Smooth muscle cell (in vitro differentiated cells): ENCODE measurements around the gene AK8. TPM values are rescaled to one million over a fixed set of nuclear protein-coding genes. Genes with fewer than 3 reads are reported as not detected.

Source experiments
- DNase-seq: peaks from one replicate; lab custom pipeline; 2025; ENCODE audit not compliant: unreplicated experiment; lab: John Stamatoyannopoulos, UW
- H2AFZ ChIP-seq: fragments of 200-600 bp; sonication (generic); 2 replicates; pipeline ENCODE4 v1.6.0; 2016; ENCODE audit warnings: antibody characterized with exemption, low read depth, mild to moderate bottlenecking
- H3F3A ChIP-seq: fragments of 200-600 bp; sonication (generic); 2 replicates; pipeline ENCODE4 v1.6.0; 2017; ENCODE audit warnings: antibody characterized with exemption, low read depth
- H3K27ac ChIP-seq: fragments of 200-600 bp; sonication (generic); 2 replicates; pipeline ENCODE4 v1.5.1; 2016; ENCODE audit warnings: low read depth, mild to moderate bottlenecking
- H3K27me3 ChIP-seq: fragments of 200-600 bp; sonication (generic); 2 replicates; pipeline ENCODE4 v1.6.1; 2016; ENCODE audit warnings: low read depth, mild to moderate bottlenecking
- H3K36me3 ChIP-seq: fragments of 200-600 bp; sonication (generic); 2 replicates; pipeline ENCODE4 v1.5.1; 2016; ENCODE audit warnings: low read depth
- H3K4me1 ChIP-seq: fragments of 200-600 bp; sonication (generic); 2 replicates; pipeline ENCODE4 v1.5.1; 2016; ENCODE audit warnings: low read depth
- H3K4me2 ChIP-seq: fragments of 200-600 bp; sonication (generic); 2 replicates; pipeline ENCODE4 v1.6.0; 2016; ENCODE audit warnings: mild to moderate bottlenecking
- H3K4me3 ChIP-seq: fragments of 200-600 bp; sonication (generic); 2 replicates; pipeline ENCODE4 v1.5.1; 2016; ENCODE audit warnings: mild to moderate bottlenecking
- H3K79me2 ChIP-seq: fragments of 200-600 bp; sonication (generic); 2 replicates; pipeline ENCODE4 v1.6.0; 2016; ENCODE audit warnings: low read depth, mild to moderate bottlenecking
- H3K9ac ChIP-seq: fragments of 200-600 bp; sonication (generic); 2 replicates; pipeline ENCODE4 v1.6.0; 2016; ENCODE audit warnings: low read depth
- H3K9me3 ChIP-seq: fragments of 200-600 bp; sonication (generic); replicated peaks from 2 replicates; pipeline ENCODE4 v1.5.1; 2016; ENCODE audit warnings: low read depth
- H4K20me1 ChIP-seq: fragments of 200-600 bp; sonication (generic); 2 replicates; pipeline ENCODE4 v1.6.0; 2016; ENCODE audit warnings: low read depth
- whole genome bisulfite sequencing: methylation state at CpG from one replicate; pipeline ENCODE4 v1.1.7; 2016; ENCODE audit warnings: low lambda C conversion rate; 5-methylcytosine and 5-hydroxymethylcytosine counted together
- polyA plus RNA-seq: library from polyadenylated mRNA; unstranded; fragments of >200 nt; fragmentation: Nextera tagmentation; extraction: Ambion mirVana; gene quantifications from 2 replicates; pipeline ENCODE4 v1.2.1, GENCODE V29; 2016
- total RNA-seq: library from RNA; depleted of rRNA; stranded (reverse); fragments of >200 nt; gene quantifications from 2 replicates; pipeline ENCODE4 v1.2.3, GENCODE V29; 2014
- TF ChIP-seq, protein P1 (sequence below): fragments of 200-600 bp; sonication (generic); IDR thresholded peaks from 2 replicates; pipeline ENCODE4 v1.5.1; 2017; ENCODE audit warnings: borderline replicate concordance, mild to moderate bottlenecking, antibody characterized with exemption; ENCODE audit not compliant: insufficient read depth, poor library complexity, severe bottlenecking

Gene AK8
- total and polyA plus RNA-seq, 2 experiments from 2014 or later, result 0.67 to 1.4 TPM

GRCh38 chr9:132770770-132771310, 107.2 kb downstream of the AK8 start:
- H3F3A ChIP-seq, result no peaks in the 10 kb centered on the region
- H3K79me2 ChIP-seq, result no peaks in the 10 kb centered on the region
- no peaks in the 10 kb centered on the region for H4K20me1 ChIP-seq
- DNase-seq, result no peak
- no peaks in the 10 kb centered on the region for H3K9me3 ChIP-seq
- H3K36me3 ChIP-seq, result no peaks in the 10 kb centered on the region
- WGBS, result 84% methylated on average over 10 of the region's 10 CpGs
- no peak overlapping the region for H3K9ac ChIP-seq
- H3K4me1 ChIP-seq, result peaks cover 6% of the 10 kb centered on the region
- no peak overlapping the region for H3K27ac ChIP-seq
- H3K4me2 ChIP-seq, result peak overlapping the region; percentile 92
- peak overlapping the region; percentile 87 for H3K4me3 ChIP-seq
- H3K27me3 ChIP-seq, result no peaks in the 10 kb centered on the region
- no peak overlapping the region for H2AFZ ChIP-seq
- TF ChIP-seq, protein P1, sequence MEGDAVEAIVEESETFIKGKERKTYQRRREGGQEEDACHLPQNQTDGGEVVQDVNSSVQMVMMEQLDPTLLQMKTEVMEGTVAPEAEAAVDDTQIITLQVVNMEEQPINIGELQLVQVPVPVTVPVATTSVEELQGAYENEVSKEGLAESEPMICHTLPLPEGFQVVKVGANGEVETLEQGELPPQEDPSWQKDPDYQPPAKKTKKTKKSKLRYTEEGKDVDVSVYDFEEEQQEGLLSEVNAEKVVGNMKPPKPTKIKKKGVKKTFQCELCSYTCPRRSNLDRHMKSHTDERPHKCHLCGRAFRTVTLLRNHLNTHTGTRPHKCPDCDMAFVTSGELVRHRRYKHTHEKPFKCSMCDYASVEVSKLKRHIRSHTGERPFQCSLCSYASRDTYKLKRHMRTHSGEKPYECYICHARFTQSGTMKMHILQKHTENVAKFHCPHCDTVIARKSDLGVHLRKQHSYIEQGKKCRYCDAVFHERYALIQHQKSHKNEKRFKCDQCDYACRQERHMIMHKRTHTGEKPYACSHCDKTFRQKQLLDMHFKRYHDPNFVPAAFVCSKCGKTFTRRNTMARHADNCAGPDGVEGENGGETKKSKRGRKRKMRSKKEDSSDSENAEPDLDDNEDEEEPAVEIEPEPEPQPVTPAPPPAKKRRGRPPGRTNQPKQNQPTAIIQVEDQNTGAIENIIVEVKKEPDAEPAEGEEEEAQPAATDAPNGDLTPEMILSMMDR, result no peak

DNA sequence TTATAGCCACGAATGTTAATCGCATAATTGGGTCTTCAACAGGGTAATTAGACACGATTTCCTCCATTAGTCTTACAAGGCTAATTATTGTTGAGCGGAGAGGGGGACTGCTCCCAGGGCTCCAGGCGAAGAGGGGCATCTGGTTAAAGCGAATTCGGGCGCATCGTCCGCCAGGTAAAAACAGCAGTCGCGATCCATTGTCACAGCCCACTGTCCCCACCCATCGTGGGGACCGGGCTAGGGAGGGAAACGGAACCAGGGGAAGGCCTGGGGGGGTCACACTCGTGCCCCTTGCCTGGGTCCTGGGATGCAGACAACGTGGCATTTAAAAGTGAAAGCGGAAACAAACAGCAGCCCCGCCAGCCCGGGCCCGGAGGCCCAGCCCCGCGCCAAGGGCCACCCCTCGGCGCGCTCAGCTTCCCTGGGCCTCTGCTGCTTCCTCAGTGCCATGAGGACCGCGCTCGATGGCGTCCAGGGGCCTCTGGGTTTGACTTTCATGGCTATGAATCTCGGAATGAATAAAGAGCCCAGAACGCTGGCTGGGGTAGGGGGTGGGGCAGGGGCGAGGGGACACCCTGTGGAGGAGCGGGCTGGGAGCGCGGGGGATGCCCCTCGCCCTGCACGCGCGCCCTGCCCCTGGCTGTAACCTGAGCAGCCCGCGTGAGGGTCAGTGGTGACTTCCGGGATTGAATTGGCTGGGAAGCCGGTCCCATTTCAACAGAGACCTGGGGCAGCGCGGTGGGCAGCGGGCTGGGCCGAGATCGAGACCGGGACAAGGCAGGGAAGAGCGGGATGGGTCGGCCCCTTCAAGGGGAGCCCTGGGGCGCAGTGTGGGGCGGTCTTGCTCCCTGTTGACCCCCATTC, 107.9 kb downstream of the AK8 start:
- peak overlapping the region; percentile 87 for H3K4me3 ChIP-seq
- peaks cover 6% of the 10 kb centered on the region for H3K4me1 ChIP-seq
- H3K9ac ChIP-seq, result peak overlapping the region; percentile 76
- peak overlapping the region; percentile 49 for H3K27ac ChIP-seq
- H3F3A ChIP-seq, result no peaks in the 10 kb centered on the region
- H3K27me3 ChIP-seq, result no peaks in the 10 kb centered on the region
- peak overlapping the region; percentile 92 for H2AFZ ChIP-seq
- peak; percentile 25 for DNase-seq
- 5% methylated on average over 39 of the region's 54 CpGs for WGBS
- H3K79me2 ChIP-seq, result no peaks in the 10 kb centered on the region
- H3K9me3 ChIP-seq, result no peaks in the 10 kb centered on the region
- TF ChIP-seq, protein P1, result no peak
- no peaks in the 10 kb centered on the region for H3K36me3 ChIP-seq
- H3K4me2 ChIP-seq, result peak overlapping the region; percentile 92
- no peaks in the 10 kb centered on the region for H4K20me1 ChIP-seq

DNA sequence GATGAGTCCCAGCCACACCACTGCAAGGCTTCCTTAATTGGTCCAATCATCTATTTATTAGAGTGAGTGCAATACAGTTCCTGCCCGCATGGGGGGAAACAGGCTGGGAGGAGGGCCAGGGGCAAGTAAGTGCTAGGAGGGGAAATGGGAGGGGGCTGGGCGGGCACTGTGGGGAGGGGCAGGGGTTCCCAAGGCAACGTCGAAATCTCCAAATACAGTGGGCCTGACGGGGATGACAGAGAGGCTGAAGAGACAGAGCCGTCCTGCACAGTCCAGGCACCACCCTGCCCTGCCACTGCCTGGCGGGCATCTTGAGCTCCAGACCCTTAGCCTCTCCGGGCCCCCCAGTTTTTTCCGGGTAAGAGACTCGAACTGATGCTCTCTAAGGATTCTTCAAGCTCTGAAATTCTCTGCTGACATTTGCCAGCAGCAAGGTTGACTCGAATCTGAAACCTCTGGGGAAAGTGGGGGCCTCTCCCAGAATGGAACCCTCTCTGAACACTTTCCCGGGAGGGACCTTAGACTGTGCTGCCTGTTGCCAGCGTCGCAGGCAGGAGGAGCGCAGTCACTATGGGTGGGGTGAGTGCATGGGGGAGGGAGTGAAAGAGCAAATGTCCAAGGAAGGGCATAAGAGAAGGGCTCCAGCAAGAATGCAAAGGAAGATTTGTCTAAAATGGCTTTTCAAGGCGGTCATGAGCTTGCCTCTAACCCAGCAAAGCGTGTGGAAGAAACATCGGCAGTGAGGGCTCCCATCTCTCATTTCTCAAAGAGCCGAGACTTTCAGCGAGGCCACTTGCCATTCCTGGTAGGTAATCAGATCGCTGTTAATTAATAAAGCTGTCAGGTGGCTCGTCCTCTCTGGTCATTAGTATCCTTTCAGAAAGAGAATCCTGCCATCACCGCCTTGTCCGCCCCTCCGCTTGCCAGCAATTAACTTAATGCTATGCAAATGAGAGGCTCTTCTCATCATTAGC, 108.9 kb downstream of the AK8 start:
- Histone ChIP-seq H4K20me1 (no peaks in the 10 kb centered on the region), H3K4me2 (peak overlapping the region; percentile 92), H3K36me3 (no peaks in the 10 kb centered on the region), H3F3A (no peaks in the 10 kb centered on the region), H3K4me1 (peaks cover 6% of the 10 kb centered on the region), H3K27me3 (no peaks in the 10 kb centered on the region), H3K79me2 (no peaks in the 10 kb centered on the region), H3K9ac (peak overlapping the region; percentile 76), H3K9me3 (no peaks in the 10 kb centered on the region), H3K4me3 (peak overlapping the region; percentile 87), H2AFZ (peak overlapping the region; percentile 92), H3K27ac (peak overlapping the region; percentile 49)
- 4% methylated on average over 25 of the region's 25 CpGs for WGBS
- TF ChIP-seq, protein P1, result peak; percentile 45
- DNase-seq, result no peak
